ENCODE results near the gene PFKFB2.

The PFKFB2 gene

GRCh38 chr1:207093944-207094343, 40.9 kb downstream of the PFKFB2 start:
- DNase-seq: no peak

GRCh38 chr1:207097871-207098324, 44.8 kb downstream of the PFKFB2 start:
- DNase-seq: peak; percentile 5

- no peak for DNase-seq
Observed at GRCh38 chr1:207101720-207102119, 48.6 kb downstream of the PFKFB2 start.

DNA sequence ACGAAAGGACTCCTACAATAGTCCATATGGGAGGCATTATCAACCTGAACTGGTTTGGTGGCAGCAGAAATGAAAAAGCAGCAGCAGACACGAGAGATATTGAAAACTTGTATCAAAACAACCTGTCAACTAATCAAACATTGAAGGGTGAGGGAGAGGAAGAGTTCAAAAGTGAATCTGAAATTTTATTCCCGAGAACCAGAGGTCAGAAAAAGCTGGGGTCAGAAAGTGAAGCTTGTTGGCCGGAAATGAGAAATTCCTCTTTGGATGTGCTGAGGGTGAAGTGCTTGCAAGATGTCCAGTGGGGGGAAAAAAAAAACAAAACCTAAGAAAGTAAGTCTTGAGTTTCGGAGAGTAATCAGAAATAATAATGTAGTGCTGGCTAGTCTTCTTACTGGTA, 49.1 kb downstream of the PFKFB2 start:
- DNase-seq: no peak

DNA sequence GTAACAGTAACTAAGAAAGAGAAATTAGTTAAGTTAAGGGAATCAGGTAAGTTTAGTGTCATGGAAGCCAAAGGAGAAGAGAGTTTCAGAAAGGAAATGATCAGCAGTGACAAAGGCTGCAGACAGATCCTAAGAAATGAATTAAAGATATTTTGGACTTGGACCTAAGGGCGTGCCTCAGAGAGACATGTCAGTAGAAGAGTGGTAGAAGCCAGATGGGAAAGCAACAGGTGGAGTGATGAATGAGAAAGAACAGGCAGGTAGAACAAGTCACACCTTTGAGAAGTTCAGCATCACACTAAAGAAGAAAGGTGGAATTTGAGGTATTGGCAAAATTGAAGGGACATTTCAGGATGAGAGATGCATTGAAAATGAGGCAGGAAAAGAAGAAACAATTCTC, 49.6 kb downstream of the PFKFB2 start:
- no peak for DNase-seq

DNA sequence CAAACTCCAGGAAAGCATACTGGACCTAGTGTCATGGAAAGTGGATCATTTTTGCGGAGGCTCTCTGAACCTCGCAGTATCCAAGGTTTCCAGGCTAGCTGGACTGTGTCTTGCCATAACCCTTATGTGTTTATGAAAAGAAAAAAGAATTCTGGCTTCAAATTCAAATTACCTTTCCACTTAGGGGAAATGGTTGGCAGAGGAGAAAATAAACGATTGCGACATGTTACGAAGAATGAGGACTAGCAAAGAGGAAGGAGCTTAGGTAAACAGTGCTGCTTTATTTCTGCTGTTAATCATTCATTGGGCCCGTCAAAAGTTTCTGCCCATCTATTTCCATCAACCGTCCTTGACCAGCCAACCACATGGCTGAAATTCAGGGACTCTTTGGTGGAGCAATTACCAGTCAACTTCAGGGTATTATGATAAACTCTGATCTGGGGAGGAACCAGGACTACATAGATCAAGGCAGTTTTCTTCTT, 50.9 kb downstream of the PFKFB2 start, which contains the start of gene C4BPA:
Gene C4BPA (plus strand): TSS at position 342 of the 482 bp plus-strand sequence. CDS start 8,793 bp downstream, outside the sequence.
- no peak for DNase-seq

DNA sequence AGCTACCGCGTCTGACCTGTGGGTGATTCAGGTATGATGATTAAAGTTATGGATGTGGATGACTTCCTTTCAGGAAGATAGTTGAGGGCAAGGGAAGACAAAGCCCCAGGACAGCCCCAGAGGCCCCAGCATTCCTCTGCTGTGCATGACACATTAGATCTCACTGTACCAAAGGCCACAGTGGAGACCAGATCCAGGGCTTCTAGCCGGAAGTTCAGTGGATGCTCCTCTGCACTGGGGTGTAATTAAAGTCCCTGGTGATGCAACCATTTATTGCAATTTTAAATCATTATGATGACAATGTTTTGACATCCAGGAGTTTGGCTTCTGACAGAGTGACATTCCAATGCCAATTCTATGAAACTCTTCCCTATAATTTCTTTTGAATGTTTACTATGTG, 55.9 kb downstream of the PFKFB2 start:
- no peak for DNase-seq

DNA sequence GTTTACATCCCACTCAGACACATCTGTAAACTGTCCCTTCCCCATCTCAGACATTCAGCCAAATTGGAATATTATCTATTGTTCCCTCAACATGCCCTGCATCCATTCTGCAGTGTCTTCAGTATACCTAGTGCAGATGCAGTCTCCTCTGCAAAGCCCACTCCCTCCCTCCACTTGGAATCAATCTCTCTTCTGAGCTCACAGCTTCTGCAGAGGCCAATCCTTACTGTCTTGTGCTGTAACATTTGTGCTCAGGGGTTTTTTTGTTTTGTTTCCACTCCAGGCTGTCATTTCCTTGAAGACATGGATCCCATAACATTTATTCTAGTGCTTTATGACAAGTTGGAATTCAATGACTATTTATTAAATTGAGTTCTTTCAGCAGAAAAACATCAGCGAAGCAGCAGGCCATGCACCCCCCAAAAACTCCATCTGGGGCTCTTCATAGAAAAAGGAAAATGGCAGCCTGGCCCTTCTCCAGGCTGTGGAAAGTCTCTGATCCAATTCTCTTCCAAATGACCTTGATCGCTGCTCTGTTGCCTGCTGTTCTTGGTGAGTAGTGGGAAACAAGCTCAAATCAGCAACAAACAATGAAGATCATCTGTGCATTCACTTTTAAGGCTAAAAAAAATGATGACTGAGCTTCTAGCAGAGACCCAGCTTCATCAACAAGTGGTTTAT, 59.7 kb downstream of the PFKFB2 start:
- DNase-seq: no peak

- DNase-seq: no peak
Observed at GRCh38 chr1:207115269-207115668, 62.2 kb downstream of the PFKFB2 start.

DNA sequence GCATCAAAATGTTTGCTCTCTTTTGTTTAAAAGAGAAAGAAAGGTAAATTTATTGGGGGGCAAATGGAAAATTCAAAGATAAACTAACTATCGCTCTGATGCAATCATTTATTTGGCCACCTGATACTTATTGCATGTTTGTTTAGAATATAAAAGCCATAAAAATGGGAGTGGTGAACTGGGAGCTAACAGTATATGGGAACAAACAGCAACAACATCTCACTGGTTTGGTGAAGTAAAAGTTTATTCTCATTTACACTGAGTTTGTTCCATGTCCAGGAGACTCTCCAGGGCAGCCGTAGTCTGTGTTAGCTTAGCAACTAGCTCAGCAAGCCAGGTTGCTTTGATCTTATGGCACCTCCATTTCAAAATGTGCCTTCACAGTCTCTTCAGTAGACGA, 71.3 kb downstream of the PFKFB2 start:
- DNase-seq: no peak

DNA sequence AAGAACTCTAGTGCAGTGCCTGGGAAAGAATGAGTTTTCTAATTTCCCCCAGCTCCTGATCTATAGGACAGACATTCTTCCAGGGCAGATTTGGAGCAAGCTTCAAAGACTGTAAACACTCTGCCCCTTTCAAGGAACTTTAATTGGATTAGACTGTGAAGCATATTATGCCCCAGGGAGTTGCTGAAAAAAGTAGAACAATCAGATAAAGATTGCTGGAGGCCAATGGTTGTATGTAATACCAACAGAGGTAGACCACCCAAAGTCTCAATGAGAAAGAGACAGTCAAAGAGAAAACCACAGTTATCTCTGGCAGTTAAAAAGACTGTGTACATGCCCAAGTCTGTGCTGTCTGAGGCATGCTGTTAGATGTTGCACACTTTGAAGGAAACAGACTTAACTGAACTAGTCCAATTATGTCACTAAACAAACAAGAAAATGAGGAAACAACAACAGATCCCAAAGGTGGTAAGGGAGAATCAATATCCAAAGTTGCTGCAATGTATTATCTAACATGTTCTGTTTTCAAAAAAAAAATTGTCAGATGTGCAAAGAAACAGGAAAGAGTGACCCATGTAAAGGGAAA, 75.4 kb downstream of the PFKFB2 start:
- DNase-seq: no peak

GRCh38 chr1:207129053-207129452, 76.0 kb downstream of the PFKFB2 start:
- DNase-seq: no peak
